ENCODE results near the gene MRGPRD.

The MRGPRD gene

GRCh38 chr11:68962527-68963250 is 18.1 kb downstream of the MRGPRD start:
- no peaks in the 10 kb centered on the region for H3K36me3 ChIP-seq (replicated peaks; ENCODE audit: low read depth, low read length)
- peaks cover 8% of the 10 kb centered on the region; the same call in 1 of the 2 replicates for H3K27me3 ChIP-seq (ENCODE audit: low read depth, low read length)
- H3K4me2 ChIP-seq (ENCODE audit: low read length) = no peak overlapping the region
- no peak overlapping the region for H3K27ac ChIP-seq (ENCODE audit: low read length)
- no peak overlapping the region for H3K4me3 ChIP-seq (ENCODE audit: low read length)
- no peak for TF ChIP-seq EZH2phosphoT487 (IDR thresholded peaks at IDR 0.05; ENCODE audit: low read depth)
- no peak for TF ChIP-seq CTCF (IDR thresholded peaks at IDR 0.05; ENCODE audit: low read depth, low read length)
- H3K9ac ChIP-seq (ENCODE audit: low read length) = no peak overlapping the region
- H3K4me1 ChIP-seq (ENCODE audit: low read length) = no peaks in the 10 kb centered on the region
- H3K79me2 ChIP-seq (ENCODE audit: low read length) = no peaks in the 10 kb centered on the region
- H2AFZ ChIP-seq (ENCODE audit: low read depth, low read length) = no peak overlapping the region
- no peaks in the 10 kb centered on the region for H4K20me1 ChIP-seq (ENCODE audit: insufficient read depth, low read length)
- H3K9me3 ChIP-seq (ENCODE audit: insufficient read depth, low read length) = no peaks in the 10 kb centered on the region

- no peak overlapping the region for H3K27ac ChIP-seq (ENCODE audit: low read length)
- no peak overlapping the region for H3K4me2 ChIP-seq (ENCODE audit: low read length)
- H3K9me3 ChIP-seq (ENCODE audit: insufficient read depth, low read length) = no peaks in the 10 kb centered on the region
- no peak overlapping the region for H2AFZ ChIP-seq (ENCODE audit: low read depth, low read length)
- no peaks in the 10 kb centered on the region for H3K4me1 ChIP-seq (ENCODE audit: low read length)
- TF ChIP-seq CTCF (IDR thresholded peaks at IDR 0.05; ENCODE audit: low read depth, low read length) (no peak), EZH2phosphoT487 (IDR thresholded peaks at IDR 0.05; ENCODE audit: low read depth) (no peak)
- H3K4me3 ChIP-seq (ENCODE audit: low read length) = no peak overlapping the region
- H3K9ac ChIP-seq (ENCODE audit: low read length) = no peak overlapping the region
- H3K27me3 ChIP-seq (ENCODE audit: low read depth, low read length) = peaks cover 8% of the 10 kb centered on the region; the same call in 1 of the 2 replicates
- H3K36me3 ChIP-seq (replicated peaks; ENCODE audit: low read depth, low read length) = no peaks in the 10 kb centered on the region
- H3K79me2 ChIP-seq (ENCODE audit: low read length) = no peaks in the 10 kb centered on the region
- H4K20me1 ChIP-seq (ENCODE audit: insufficient read depth, low read length) = no peaks in the 10 kb centered on the region
Measured at GRCh38 chr11:68961245-68961644, 19.5 kb downstream of the MRGPRD start.

GRCh38 chr11:68960294-68961071 is 20.3 kb downstream of the MRGPRD start:
- no peak overlapping the region for H3K4me2 ChIP-seq (ENCODE audit: low read length)
- H3K27ac ChIP-seq (ENCODE audit: low read length) = no peak overlapping the region
- H3K9ac ChIP-seq (ENCODE audit: low read length) = no peak overlapping the region
- H4K20me1 ChIP-seq (ENCODE audit: insufficient read depth, low read length) = no peaks in the 10 kb centered on the region
- H3K4me3 ChIP-seq (ENCODE audit: low read length) = no peak overlapping the region
- H3K27me3 ChIP-seq (ENCODE audit: low read depth, low read length) = peaks cover 8% of the 10 kb centered on the region; the same call in 1 of the 2 replicates
- no peak overlapping the region for H2AFZ ChIP-seq (ENCODE audit: low read depth, low read length)
- H3K36me3 ChIP-seq (replicated peaks; ENCODE audit: low read depth, low read length) = no peaks in the 10 kb centered on the region
- H3K4me1 ChIP-seq (ENCODE audit: low read length) = no peaks in the 10 kb centered on the region
- no peaks in the 10 kb centered on the region for H3K79me2 ChIP-seq (ENCODE audit: low read length)
- no peaks in the 10 kb centered on the region for H3K9me3 ChIP-seq (ENCODE audit: insufficient read depth, low read length)
- TF ChIP-seq CTCF (IDR thresholded peaks at IDR 0.05; ENCODE audit: low read depth, low read length) (no peak), EZH2phosphoT487 (IDR thresholded peaks at IDR 0.05; ENCODE audit: low read depth) (no peak)
